Astrocyte (in vitro differentiated cells and primary cell): Measurements from ENCODE around the gene BTLA.

ENCODE experiments used
- EZH2 ChIP-seq: IDR thresholded peaks from 2 replicates; pipeline ENCODE4 v1.6.1; 2012; ENCODE audit warnings: mild to moderate bottlenecking, low read length, inconsistent platforms; ENCODE audit not compliant: insufficient read depth
- TF ChIP-seq, protein P1 (sequence below): IDR thresholded peaks from 2 replicates; pipeline ENCODE4 v1.5.1; 2011; ENCODE audit warnings: low read depth, mild to moderate bottlenecking, inconsistent platforms, low read length, moderate library complexity; ENCODE audit not compliant: insufficient read depth

DNA sequence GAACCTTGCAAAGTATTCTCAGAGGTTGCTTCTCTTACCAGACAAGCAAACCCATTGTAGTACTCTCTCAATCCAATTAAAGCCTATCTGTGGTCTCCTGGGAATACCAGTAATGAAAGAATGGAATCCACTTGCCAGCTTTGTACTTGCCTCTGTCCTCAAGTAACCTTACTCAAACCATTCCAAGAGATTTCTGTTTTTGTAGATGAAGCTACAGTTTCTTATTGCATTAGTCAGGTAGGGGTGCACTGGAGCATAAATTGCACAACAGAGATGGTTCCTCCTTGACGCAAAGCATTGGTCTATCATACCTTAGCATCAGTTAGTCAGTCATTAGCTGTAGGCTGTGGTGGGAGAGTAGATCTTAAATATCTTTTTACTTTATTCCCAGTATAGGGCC lies 52.9 kb downstream of the BTLA start:
- TF ChIP-seq, protein P1, sequence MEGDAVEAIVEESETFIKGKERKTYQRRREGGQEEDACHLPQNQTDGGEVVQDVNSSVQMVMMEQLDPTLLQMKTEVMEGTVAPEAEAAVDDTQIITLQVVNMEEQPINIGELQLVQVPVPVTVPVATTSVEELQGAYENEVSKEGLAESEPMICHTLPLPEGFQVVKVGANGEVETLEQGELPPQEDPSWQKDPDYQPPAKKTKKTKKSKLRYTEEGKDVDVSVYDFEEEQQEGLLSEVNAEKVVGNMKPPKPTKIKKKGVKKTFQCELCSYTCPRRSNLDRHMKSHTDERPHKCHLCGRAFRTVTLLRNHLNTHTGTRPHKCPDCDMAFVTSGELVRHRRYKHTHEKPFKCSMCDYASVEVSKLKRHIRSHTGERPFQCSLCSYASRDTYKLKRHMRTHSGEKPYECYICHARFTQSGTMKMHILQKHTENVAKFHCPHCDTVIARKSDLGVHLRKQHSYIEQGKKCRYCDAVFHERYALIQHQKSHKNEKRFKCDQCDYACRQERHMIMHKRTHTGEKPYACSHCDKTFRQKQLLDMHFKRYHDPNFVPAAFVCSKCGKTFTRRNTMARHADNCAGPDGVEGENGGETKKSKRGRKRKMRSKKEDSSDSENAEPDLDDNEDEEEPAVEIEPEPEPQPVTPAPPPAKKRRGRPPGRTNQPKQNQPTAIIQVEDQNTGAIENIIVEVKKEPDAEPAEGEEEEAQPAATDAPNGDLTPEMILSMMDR: no peak
- no peak for TF ChIP-seq EZH2
